ENCODE results near the gene CBR4.

DNA sequence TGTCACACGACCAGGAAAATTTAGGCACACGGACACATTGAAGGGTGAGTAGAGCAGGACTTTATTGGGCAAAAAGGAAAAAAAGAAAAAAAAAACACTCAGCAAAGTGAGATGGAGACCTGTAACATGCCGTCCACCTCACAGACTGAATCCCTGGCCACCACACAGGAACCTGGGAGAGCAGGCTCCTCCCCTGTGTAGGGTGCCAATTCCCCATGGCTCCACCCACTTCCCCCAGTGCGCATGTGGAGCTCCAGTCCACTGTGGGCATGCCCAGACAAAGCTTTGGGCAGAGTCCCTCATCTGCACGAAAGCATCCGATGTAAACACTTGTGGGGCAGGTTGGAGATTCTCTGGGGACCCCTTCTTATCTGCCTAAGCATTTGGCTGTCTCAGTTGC lies 23.6 kb upstream of the CBR4 start:
- TF ChIP-seq, protein P1, sequence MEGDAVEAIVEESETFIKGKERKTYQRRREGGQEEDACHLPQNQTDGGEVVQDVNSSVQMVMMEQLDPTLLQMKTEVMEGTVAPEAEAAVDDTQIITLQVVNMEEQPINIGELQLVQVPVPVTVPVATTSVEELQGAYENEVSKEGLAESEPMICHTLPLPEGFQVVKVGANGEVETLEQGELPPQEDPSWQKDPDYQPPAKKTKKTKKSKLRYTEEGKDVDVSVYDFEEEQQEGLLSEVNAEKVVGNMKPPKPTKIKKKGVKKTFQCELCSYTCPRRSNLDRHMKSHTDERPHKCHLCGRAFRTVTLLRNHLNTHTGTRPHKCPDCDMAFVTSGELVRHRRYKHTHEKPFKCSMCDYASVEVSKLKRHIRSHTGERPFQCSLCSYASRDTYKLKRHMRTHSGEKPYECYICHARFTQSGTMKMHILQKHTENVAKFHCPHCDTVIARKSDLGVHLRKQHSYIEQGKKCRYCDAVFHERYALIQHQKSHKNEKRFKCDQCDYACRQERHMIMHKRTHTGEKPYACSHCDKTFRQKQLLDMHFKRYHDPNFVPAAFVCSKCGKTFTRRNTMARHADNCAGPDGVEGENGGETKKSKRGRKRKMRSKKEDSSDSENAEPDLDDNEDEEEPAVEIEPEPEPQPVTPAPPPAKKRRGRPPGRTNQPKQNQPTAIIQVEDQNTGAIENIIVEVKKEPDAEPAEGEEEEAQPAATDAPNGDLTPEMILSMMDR (conservative IDR thresholded peaks at IDR 0.05; ENCODE audit: low read length) = no peak
- TF ChIP-seq EZH2phosphoT487 (IDR thresholded peaks at IDR 0.05; ENCODE audit: borderline replicate concordance) = no peak

All from Loucy (cell line).